Endodermal cell (in vitro differentiated cells): ENCODE results near the gene SRL. TPM values are rescaled to one million over a fixed set of nuclear protein-coding genes. Genes with fewer than 3 reads are reported as not detected.

Experiments
- DNase-seq: peaks from one replicate; pipeline ENCODE4 v3.0.0-alpha.2; 2017
- H3K27ac ChIP-seq: 2 replicates; pipeline ENCODE4 v1.5.1; 2013; ENCODE audit warnings: mild to moderate bottlenecking, low read depth, low read length, moderate library complexity
- H3K27me3 ChIP-seq: 2 replicates; pipeline ENCODE4 v1.6.1; 2013; ENCODE audit warnings: mild to moderate bottlenecking, low read length, moderate library complexity; ENCODE audit not compliant: insufficient read depth, control insufficient read depth, poor library complexity, severe bottlenecking
- H3K36me3 ChIP-seq: 2 replicates; pipeline ENCODE4 v1.7.0; 2013; ENCODE audit warnings: mild to moderate bottlenecking, low read length, moderate library complexity; ENCODE audit not compliant: control insufficient read depth, insufficient read depth
- H3K4me1 ChIP-seq: one replicate; pipeline ENCODE4 v1.7.0; 2013; ENCODE audit warnings: low read length; ENCODE audit not compliant: control insufficient read depth, insufficient read depth
- H3K4me3 ChIP-seq: 2 replicates; pipeline ENCODE4 v1.5.1; 2013; ENCODE audit warnings: mild to moderate bottlenecking, low read length, moderate library complexity
- H3K9ac ChIP-seq: 2 replicates; pipeline ENCODE4 v1.6.1; 2013; ENCODE audit warnings: mild to moderate bottlenecking, low read length, moderate library complexity; ENCODE audit not compliant: poor library complexity, severe bottlenecking; ENCODE audit errors: extremely low read depth
- H3K9me3 ChIP-seq: 2 replicates; pipeline ENCODE4 v1.6.1; 2013; ENCODE audit warnings: mild to moderate bottlenecking, low read length, moderate library complexity; ENCODE audit not compliant: control insufficient read depth
- H3K27ac Mint-ChIP-seq: 2 replicates; pipeline ENCODE4 v1.8.0; 2020; ENCODE audit warnings: mixed read lengths
- H3K27me3 Mint-ChIP-seq: 2 replicates; pipeline ENCODE4 v1.8.0; 2021; ENCODE audit warnings: mild to moderate bottlenecking, mixed read lengths; ENCODE audit not compliant: insufficient read depth
- H3K36me3 Mint-ChIP-seq: 2 replicates; pipeline ENCODE4 v1.8.0; 2020; ENCODE audit warnings: low read depth, mixed read lengths
- H3K4me1 Mint-ChIP-seq: 2 replicates; pipeline ENCODE4 v1.8.0; 2020; ENCODE audit warnings: mixed read lengths
- H3K4me3 Mint-ChIP-seq: 2 replicates; pipeline ENCODE4 v1.8.0; 2020; ENCODE audit warnings: mild to moderate bottlenecking, moderate library complexity, mixed read lengths
- H3K9me3 Mint-ChIP-seq: 2 replicates; pipeline ENCODE4 v1.8.0; 2020; ENCODE audit warnings: mild to moderate bottlenecking, mixed read lengths
- CTCF ChIP-seq: fragments of 200-600 bp; sonication (generic); conservative IDR thresholded peaks from 2 replicates; pipeline ENCODE4 v1.5.0; 2021; ENCODE audit warnings: antibody characterized with exemption, mild to moderate bottlenecking
- WGBS, 2 experiments: methylation state at CpG; one replicate each; pipeline versions ENCODE4 v1.1.5 to v1.1.7; 2013; ENCODE audit warnings: missing lambda C conversion rate in 2 of 2, mixed read lengths in 1 of 2; ENCODE audit not compliant: insufficient coverage in 1 of 2, insufficient read length in 1 of 2; 5-methylcytosine and 5-hydroxymethylcytosine counted together
- total RNA-seq, 2 donors: library from RNA; stranded (reverse); fragmentation: NEBNext Ultra II Directional in 1 of 2; extraction: Animal tissue kit (Norgen Biotek cat#: 25700) in 1 of 2; gene quantifications; 2 replicates in 1 of 2; 3 replicates in 1 of 2; pipeline ENCODE4 v1.2.1, GENCODE V29; 2021

The SRL gene
- total RNA-seq, 2 donors from 2014 or later: not detected

GRCh38 chr16:4203748-4204147 is 38.1 kb downstream of the SRL start:
- no peak overlapping the region for H3K9ac ChIP-seq
- Mint-ChIP-seq H3K4me1 (peaks cover 11% of the 10 kb centered on the region), H3K27ac (no peak overlapping the region), H3K9me3 (no peaks in the 10 kb centered on the region), H3K4me3 (no peak overlapping the region), H3K36me3 (no peaks in the 10 kb centered on the region), H3K27me3 (peaks cover 40% of the 10 kb centered on the region)
- WGBS, 2 experiments: 93 to 94% methylated on average over 7 to 11 of the region's 11 CpGs
- H3K9me3 ChIP-seq: no peaks in the 10 kb centered on the region
- no peak overlapping the region for H3K27ac ChIP-seq
- peaks cover 4% of the 10 kb centered on the region for H3K4me1 ChIP-seq
- no peaks in the 10 kb centered on the region for H3K36me3 ChIP-seq
- H3K4me3 ChIP-seq: no peak overlapping the region
- no peak for TF ChIP-seq CTCF
- peaks cover 28% of the 10 kb centered on the region for H3K27me3 ChIP-seq
- no peak for DNase-seq

- no peak overlapping the region for H3K4me3 ChIP-seq
- H3K27ac ChIP-seq: no peak overlapping the region
- H3K36me3 ChIP-seq: no peaks in the 10 kb centered on the region
- Mint-ChIP-seq H3K4me3 (no peak overlapping the region), H3K27ac (no peak overlapping the region), H3K9me3 (no peaks in the 10 kb centered on the region), H3K4me1 (peaks cover 6% of the 10 kb centered on the region), H3K36me3 (no peaks in the 10 kb centered on the region), H3K27me3 (peaks cover 30% of the 10 kb centered on the region)
- H3K4me1 ChIP-seq: peaks cover 4% of the 10 kb centered on the region
- TF ChIP-seq CTCF: no peak
- peaks cover 25% of the 10 kb centered on the region for H3K27me3 ChIP-seq
- H3K9me3 ChIP-seq: no peaks in the 10 kb centered on the region
- H3K9ac ChIP-seq: no peak overlapping the region
- no peak for DNase-seq
- 93 to 94% methylated on average over 13 to 20 of the region's 21 CpGs for WGBS, 2 experiments
These were observed 39.1 kb downstream of the SRL start for GRCh38 chr16:4202615-4203345.

- no peak overlapping the region for H3K9ac ChIP-seq
- Mint-ChIP-seq H3K4me3 (no peak overlapping the region), H3K27ac (no peak overlapping the region), H3K36me3 (no peaks in the 10 kb centered on the region), H3K9me3 (no peaks in the 10 kb centered on the region), H3K27me3 (peaks cover 11% of the 10 kb centered on the region), H3K4me1 (peaks cover 6% of the 10 kb centered on the region)
- no peak for TF ChIP-seq CTCF
- peaks cover 4% of the 10 kb centered on the region for H3K27me3 ChIP-seq
- WGBS, 2 experiments: 74% methylated on average over 1 of the region's 1 CpG; no CpG with 5 or more reads in 1 of the 2 experiments
- DNase-seq: no peak
- no peak overlapping the region for H3K27ac ChIP-seq
- no peaks in the 10 kb centered on the region for H3K9me3 ChIP-seq
- H3K4me3 ChIP-seq: no peak overlapping the region
- H3K4me1 ChIP-seq: peaks cover 4% of the 10 kb centered on the region
- H3K36me3 ChIP-seq: no peaks in the 10 kb centered on the region
These were observed 41.1 kb downstream of the SRL start for GRCh38 chr16:4200781-4201137.
